HG03469 (cell line): ENCODE measurements around the gene CPEB1.
"Not testable (repeated sequence)": the region's sequence is repeated elsewhere in the genome, so short reads cannot be mapped to it uniquely, and the experiment has no call there.

ENCODE experiments used
- ATAC-seq: cut with Tn5 transposase; IDR thresholded peaks from one replicate; pipeline ENCODE4 v1.9.1; 2021; ENCODE audit warnings: mild to moderate bottlenecking, moderate library complexity, moderate number of reproducible peaks; ENCODE audit not compliant: unreplicated experiment

Gene CPEB1

DNA sequence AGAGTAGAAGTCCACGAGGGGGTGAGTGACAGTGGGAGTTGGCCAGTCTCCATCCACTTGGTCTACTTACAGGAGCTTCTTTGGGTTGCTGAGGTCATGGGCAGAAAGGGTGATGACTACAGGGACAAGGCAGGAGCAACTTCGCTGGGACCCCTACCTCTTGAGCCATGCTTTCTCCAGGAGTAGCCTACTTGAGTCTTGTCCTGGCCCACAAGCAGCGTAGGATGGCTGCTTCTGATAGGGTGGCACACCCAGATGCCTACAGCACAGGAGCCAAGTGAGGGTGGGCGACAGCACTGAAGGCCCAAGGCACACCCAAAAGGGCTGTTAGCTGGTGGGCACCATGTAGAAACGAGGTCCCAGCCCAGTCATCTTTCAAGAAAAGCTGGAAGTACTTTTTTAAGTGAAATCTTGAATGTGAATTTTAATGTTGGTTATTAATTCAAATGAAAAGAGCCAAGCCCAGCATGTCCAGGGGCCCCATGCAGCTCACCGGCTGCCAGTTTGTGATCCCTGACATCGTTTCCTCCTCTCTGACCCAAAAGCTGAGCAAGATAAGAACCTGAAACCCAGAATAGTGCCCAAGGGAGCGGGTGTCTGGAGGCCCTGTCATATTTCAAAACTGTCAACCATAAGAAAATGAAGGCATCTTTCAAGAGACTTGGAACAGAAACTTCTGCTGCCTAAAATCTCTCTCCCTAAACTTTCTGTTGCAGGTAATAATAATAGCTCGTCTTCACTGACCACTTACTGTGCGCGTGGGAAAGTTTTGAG, 2.2 kb upstream of the CPEB1 start:
- ATAC-seq: no peak

- ATAC-seq: no peak
Measured at GRCh38 chr15:82648257-82649103, 1.3 kb upstream of the CPEB1 start.

DNA sequence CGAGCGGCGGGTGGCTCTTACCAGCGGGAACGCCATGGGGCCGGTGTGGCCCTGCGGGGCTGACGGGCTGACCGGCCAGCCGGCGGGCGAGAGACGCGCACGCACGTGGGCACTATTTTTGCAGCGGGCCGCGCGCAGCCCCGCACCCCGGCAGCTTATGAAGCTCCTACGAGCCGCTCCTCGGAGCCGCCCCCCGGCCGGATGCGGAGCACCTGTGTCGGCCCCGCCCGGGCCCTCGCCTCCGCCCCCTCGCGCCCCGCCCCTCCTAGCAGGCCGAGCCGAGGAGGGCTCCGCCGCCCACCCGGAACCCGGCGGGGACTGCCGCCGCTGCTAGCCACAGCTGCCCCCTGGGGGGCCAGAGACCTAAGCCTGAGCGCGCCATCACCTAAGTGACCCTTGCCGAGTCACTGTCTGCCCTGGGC, 683 bp upstream of the CPEB1 start:
- no peak for ATAC-seq

- no peak for ATAC-seq
Measured at GRCh38 chr15:82646250-82647044, 716 bp downstream of the CPEB1 start.

DNA sequence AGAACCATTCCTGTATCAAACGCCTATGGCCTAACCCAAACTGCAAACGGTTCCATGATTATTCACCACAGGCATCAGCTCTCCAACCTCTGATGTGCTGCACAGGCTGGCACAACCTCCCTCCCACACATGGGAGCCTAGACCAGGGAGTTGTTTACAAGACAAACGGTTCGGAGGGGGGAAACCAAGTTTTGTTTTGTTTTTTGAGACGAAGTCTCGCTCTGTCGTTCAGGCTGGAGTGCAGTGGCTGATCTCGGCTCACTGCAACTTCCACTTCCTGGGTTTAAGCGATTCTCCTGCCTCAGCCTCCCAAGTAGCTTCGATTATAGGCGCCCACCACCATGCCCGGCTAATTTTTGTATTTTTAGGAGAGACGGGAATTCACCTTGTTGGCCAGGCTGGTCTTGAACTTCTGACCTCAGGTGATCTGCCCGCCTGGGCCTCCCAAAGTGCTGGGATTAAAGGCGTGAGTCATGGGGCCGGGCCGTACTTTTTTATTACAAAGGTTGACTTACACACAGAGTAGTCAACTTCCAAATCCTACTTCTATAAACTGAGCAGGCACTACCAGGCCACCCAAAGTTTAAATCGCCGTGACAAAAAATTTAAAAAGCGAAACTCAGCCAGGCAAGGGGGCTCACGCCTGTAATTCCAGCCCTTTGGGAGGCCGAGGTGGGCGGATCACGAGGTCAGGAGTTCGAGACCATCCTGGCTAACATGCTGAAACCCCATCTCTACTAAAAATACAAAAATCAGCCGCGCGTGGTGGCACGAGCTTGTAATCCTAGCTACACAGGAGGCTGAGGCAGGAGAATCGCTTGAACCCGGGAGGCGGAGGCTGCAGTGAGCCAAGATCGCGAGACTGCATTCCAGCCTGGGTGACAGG, 2.0 kb downstream of the CPEB1 start:
- ATAC-seq: not testable (repeated sequence)

- no peak for ATAC-seq
Measured at GRCh38 chr15:82643992-82644391, 3.2 kb downstream of the CPEB1 start.

DNA sequence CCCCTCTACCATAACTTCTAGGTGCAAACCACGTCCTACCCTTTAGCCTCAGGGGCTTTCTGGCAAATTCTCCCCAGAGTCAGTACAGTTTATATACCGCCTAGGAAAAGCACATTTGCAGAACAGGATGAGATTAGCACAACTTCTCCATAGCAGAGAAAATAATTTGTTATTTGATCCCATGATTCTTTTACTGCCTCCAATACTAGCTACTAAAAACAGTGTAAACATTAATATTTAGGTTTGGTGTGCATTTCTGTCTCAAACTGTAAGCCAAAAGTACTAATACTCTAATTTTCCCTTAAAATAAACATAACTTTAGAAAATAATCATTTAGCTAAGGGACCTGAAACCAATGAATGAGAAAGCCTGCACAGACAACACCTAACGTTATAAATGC, 4.5 kb downstream of the CPEB1 start:
- ATAC-seq: no peak

DNA sequence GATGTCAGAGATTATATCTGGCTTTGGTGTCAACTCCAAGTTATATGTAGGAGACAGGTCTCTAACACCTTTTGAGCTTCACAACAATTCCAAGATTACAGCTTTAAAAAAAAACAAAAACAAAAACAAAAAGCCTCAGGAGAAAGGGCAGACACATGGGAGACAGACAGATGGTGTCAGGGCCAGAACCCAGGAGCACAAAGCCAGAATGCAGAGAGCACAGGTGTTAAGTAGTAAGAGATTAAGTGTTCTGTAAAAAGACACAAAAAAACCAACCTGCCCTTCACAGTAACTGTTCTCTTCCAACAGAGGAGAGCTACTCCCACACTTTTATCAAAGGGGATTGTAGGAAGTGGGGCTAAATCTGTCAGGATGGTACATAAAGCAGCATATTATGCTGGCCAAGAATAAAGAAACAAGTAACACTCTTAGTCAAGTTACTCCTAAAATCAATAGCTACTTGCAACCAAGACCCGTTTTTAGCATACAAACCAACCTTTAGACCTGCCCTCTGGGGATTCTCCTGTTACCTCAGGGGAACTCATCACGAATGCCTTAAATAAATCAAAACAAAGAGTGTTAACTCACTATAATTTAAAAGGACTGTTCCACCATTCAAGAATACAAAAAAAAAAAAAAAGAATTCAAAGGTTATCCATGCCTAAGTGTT, 5.9 kb downstream of the CPEB1 start:
- no peak for ATAC-seq

DNA sequence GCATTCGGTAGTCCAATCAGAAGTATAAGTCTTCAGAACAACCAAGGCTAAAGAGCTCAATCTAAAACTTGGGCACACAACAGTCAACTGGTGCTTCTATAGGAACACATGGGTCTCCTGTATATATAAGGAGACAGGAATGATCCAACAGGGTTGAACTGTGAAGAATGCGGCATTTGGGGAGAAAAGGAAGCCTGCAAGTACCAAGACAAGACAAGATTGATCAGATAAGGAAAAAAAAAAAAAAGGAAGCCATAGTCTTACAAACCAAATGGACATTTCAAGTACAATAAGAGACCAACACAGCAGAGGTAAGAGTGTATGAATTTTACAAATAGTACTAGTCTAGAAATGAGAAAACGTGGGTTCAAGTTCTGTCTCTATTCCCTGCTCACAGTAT, 6.5 kb downstream of the CPEB1 start:
- ATAC-seq: no peak

DNA sequence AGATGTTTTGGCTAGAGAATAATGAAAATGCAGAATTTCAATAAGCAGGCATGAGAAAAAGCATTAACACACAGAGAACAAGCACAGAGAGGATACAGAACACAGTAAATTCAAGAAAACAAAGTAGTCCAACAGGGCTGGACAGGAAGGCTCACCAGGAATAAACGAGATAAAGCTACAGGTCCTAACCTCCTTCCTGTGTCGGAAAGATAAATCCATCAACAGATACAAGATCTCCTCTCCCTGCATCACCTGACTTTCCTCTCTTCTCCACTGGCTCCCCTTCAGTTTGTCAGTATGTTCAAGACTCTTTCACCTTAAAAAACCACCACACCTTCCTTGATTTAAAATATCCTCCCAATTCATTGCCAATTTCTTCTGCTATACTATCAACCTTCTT, 11.4 kb downstream of the CPEB1 start:
- no peak for ATAC-seq

DNA sequence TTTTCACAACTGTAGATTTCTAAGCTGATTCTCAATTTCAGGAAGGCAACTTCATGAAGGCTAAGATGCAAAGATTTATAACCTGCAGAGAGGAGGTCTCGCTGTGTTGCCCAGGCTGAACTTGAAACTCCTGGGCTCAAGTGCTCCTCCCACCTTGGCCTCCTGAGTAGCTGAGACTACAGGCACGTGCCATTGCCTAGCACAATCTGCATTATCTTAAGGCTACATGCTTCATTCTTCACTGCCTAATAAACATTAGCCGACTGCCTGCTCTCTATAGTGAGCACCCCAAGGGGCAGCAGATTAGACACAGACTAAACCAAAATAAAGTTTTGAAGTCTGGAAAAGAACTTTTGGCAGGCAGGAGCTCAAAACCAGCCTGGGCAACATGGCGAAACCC, 17.1 kb downstream of the CPEB1 start:
- ATAC-seq: no peak

DNA sequence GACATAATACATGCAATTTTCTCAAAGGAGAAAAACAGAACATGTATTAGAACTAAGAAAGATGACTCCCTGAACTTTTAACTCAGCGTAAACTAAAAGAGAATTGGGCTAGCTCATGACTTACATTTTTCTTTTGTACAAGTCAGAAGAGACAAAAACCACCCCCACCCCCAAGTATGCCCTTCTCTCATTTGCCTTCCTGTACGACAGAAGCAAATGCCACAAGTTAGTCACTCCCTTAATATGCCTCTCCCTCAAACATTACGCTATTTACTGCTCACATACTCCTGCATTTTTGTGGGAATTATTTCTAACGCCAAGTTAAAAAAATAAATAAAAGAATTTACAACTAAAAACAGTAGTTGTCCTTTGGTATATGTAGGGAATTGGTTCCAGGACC, 22.0 kb downstream of the CPEB1 start:
- ATAC-seq: no peak

- no peak for ATAC-seq
Measured at GRCh38 chr15:82624438-82624837, 22.7 kb downstream of the CPEB1 start.

DNA sequence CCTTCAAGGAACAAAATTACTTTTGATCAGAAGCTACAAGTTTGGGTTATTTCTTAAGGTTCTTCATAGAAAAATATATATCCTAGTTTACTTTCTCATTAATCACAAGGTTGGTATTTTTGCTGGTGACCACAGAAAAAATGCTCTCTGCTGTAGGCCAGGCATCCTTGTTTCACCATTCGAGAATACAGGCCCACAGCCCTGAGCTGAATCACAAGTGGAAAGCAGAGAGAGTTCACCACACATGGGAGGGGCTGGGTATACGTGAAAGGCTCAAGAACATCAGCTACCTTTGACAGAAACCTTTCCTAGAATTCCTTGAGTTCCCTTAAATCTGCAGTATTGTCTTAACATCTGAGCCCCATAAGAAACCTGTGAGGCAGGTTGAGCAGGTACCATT, 23.2 kb downstream of the CPEB1 start:
- ATAC-seq: no peak

- no peak for ATAC-seq
Measured at GRCh38 chr15:82621970-82622369, 25.2 kb downstream of the CPEB1 start.

- ATAC-seq: no peak
Measured at GRCh38 chr15:82613747-82614146, 33.4 kb downstream of the CPEB1 start.

DNA sequence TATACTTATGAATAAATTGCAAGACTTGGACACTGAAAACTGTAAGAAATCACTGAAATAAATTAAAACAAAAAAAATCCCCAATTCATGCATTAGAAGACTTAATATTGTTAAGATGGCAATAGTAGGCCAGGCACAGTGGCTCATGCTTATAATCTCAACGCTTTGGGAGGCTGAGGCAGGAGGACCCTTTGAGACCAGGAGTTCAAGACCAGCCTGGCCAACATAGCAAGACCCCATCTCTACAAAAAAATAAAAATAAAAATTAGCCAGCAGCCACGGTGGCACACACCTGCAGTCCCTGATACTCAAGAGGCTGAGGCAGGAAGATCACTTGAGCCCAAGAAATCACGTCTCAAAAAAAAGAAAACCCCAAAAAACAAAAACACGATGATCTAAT, 35.8 kb downstream of the CPEB1 start:
- no peak for ATAC-seq

DNA sequence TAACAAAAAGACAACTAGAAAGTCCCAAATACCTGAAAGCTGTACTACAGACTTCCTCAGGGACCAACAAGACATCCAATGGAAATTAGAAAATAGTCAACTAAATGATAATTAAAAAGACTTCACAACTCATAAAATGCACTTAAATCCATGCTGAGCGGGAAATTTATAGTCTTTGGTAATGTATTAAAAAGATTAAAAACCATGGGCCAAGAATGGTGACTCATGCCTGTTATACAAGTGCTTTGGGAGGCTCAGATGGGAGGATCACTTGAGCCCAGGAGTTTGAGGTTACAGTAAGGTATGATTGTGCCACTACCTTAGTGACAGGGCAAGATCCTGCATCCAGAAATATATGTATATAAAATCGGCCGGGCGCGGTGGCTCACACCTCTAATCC, 45.0 kb downstream of the CPEB1 start:
- ATAC-seq: no peak

DNA sequence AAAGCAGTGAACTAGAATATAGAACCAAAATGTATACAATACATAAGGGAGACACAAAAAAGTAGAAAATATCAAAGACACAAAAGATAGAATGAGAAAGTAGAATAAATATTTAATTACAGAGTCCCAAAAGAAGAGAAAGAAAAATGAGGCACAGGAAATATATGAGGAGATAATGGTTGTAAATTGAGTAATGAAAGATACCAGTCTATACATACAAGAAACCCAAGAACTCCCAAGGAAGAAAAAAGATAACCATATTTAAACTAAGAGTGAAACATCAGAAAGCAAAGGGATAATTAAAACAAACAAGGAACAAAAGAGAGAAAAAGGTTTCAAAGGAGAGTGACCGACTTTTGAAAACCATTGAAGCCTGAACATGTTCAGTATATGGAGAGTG, 47.3 kb downstream of the CPEB1 start:
- ATAC-seq: no peak

DNA sequence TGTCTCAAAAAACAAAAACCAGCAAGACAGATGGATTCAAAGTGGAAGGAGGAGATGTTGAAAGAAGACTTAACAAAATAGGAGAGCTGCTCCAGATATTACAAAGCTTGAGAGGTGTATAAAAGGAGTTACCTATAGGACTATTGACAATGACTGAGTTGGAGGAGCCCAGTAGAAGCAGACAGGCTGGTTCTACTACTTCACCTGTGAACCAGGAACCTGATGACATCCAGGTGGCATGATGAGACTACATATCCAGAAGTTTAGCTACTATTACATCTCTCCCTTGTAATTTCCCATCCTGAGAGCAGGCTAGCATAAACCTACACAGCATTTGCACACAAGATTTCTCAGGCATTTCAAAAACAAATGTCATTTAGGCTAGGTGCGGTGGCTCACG, 49.3 kb downstream of the CPEB1 start:
- ATAC-seq: no peak
